ENCODE results near the gene TACR2. TPM values are rescaled to one million over a fixed set of nuclear protein-coding genes. Genes with fewer than 3 reads are reported as not detected.

TACR2 gene
- total RNA-seq, 5 donors from 2014 or later (not counting 1 experiment from before 2014, with no cell fraction given) = not detected

DNA sequence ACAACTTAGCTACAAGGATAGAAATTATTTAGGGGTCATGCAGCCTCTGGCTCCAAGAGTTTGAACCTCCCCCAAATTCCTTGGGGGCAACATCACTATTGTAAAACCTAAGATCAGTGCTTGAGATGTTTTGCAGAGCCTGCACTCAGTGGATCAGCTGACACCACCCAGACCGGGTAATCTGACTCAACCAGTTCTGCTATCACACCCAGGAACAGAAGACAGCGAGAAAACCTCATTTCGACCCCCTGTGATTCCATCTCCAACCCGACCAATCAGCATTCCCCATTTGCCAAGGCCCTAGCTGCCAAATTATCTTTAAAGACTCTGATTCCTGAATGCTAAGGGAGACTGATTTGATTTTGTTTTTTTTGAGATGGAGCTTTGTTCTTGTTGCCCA lies 5.2 kb downstream of the TACR2 start:
- Mint-ChIP-seq H3K27ac (no peak overlapping the region), H3K36me3 (no peaks in the 10 kb centered on the region), H3K27me3 (no peaks in the 10 kb centered on the region), H3K4me3 (no peak overlapping the region), H3K9me3 (no peaks in the 10 kb centered on the region), H3K4me1 (peaks cover 21 to 25% (median 23%) of the 10 kb centered on the region in 3 donors)
- 60% methylated on average over 1 of the region's 4 CpGs for WGBS (ENCODE audit: insufficient coverage)
- CTCF ChIA-PET = interaction anchor here in 1 of 2 donors (0.6 to 1.7 kb wide), 3 partner anchors 13 to 96 kb away, joined by 3 to 12 read pairs (median 3); no protein-coding TSS in a partner anchor
- ATAC-seq (replicated peaks in 1 of 4) = no peak
- Histone ChIP-seq H3K27me3 (replicated peaks in 1 of 2; ENCODE audit: control insufficient read depth in 2 of 2, extremely low read depth in 1 of 2, insufficient read depth in 2 of 2, low read length in 1 of 2) (peaks cover 0 to 15% of the 10 kb centered on the region in 2 experiments), H3K4me3 (ENCODE audit: control insufficient read depth in 1 of 2, extremely low read depth in 1 of 2, low read length in 1 of 2) (no peak overlapping the region), H3K9me3 (no peaks in the 10 kb centered on the region), H3K27ac (ENCODE audit: low read length) (no peak overlapping the region), H3K4me1 (ENCODE audit: control insufficient read depth in 1 of 2, extremely low read depth in 1 of 2, insufficient read depth in 2 of 2, low read length in 2 of 2) (peaks cover 3 to 25% of the 10 kb centered on the region in 2 experiments), H3K36me3 (ENCODE audit: control insufficient read depth in 2 of 2, extremely low read depth in 1 of 2, insufficient read depth in 1 of 2, low read length in 1 of 2) (no peaks in the 10 kb centered on the region)
- POLR2A ChIA-PET = interaction anchor here in 1 of 2 donors (0.6 to 1.0 kb wide), 2 partner anchors 55 to 311 kb away, joined by 3 to 6 read pairs; no protein-coding TSS in a partner anchor
- no peak for DNase-seq

- H3K27ac ChIP-seq (ENCODE audit: low read length) = no peak overlapping the region
- Mint-ChIP-seq H3K4me1 (peaks cover 21 to 25% (median 25%) of the 10 kb centered on the region in 3 donors), H3K27me3 (no peaks in the 10 kb centered on the region), H3K27ac (no peak overlapping the region), H3K36me3 (no peaks in the 10 kb centered on the region), H3K9me3 (no peaks in the 10 kb centered on the region), H3K4me3 (no peak overlapping the region)
- ATAC-seq (replicated peaks in 1 of 4) = no peak
- no peak for DNase-seq
- peaks cover 3 to 25% of the 10 kb centered on the region in 2 experiments for H3K4me1 ChIP-seq (ENCODE audit: control insufficient read depth in 1 of 2, extremely low read depth in 1 of 2, insufficient read depth in 2 of 2, low read length in 2 of 2)
- no peak overlapping the region for H3K4me3 ChIP-seq (ENCODE audit: control insufficient read depth in 1 of 2, extremely low read depth in 1 of 2, low read length in 1 of 2)
- ChIA-PET CTCF (interaction anchor here in 1 of 2 donors (0.6 to 1.7 kb wide), 3 partner anchors 14 to 97 kb away, joined by 3 to 12 read pairs (median 3); no protein-coding TSS in a partner anchor), POLR2A (interaction anchor here in 1 of 2 donors (1.0 kb wide), 1 partner anchor 310 kb away, joined by 3 read pairs; no protein-coding TSS in a partner anchor)
- H3K9me3 ChIP-seq = no peaks in the 10 kb centered on the region
- peaks cover 0 to 6% of the 10 kb centered on the region in 2 experiments for H3K27me3 ChIP-seq (replicated peaks in 1 of 2; ENCODE audit: control insufficient read depth in 2 of 2, extremely low read depth in 1 of 2, insufficient read depth in 2 of 2, low read length in 1 of 2)
- WGBS (ENCODE audit: insufficient coverage) = 94% methylated on average over 6 of the region's 10 CpGs
- H3K36me3 ChIP-seq (ENCODE audit: control insufficient read depth in 2 of 2, extremely low read depth in 1 of 2, insufficient read depth in 1 of 2, low read length in 1 of 2) = no peaks in the 10 kb centered on the region
Measured at GRCh38 chr10:69410487-69410886, 6.2 kb downstream of the TACR2 start.

DNA sequence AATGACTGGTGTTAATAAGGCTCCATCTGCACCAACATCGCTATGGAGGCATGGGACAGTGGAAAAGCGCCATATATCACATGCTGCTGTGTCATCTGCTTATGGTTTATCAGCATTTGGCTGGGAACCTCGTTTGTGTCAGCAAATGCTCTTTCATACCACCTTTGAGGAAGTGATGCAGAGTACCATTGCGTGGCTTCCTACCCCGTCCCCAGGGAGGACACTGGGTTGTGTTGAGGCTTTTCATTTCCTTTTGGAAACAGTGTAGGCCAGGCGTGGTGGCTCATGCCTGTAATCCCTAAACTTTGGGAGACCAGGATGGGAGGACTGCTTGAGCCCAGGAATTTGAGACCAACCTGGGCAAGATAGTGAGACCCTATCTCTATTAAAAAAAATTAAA lies 6.8 kb downstream of the TACR2 start:
- no peaks in the 10 kb centered on the region for H3K9me3 ChIP-seq
- no peak overlapping the region for H3K4me3 Mint-ChIP-seq
- H3K36me3 ChIP-seq (ENCODE audit: control insufficient read depth in 2 of 2, extremely low read depth in 1 of 2, insufficient read depth in 1 of 2, low read length in 1 of 2) = peaks cover 0 to 2% of the 10 kb centered on the region in 2 donors
- H3K9me3 Mint-ChIP-seq = no peaks in the 10 kb centered on the region
- no peak overlapping the region for H3K27ac ChIP-seq (ENCODE audit: low read length)
- no peak for ATAC-seq (replicated peaks in 1 of 4)
- POLR2A ChIA-PET = no interaction called here
- no peaks in the 10 kb centered on the region for H3K27me3 Mint-ChIP-seq
- peaks cover 0 to 6% of the 10 kb centered on the region in 2 experiments for H3K27me3 ChIP-seq (replicated peaks in 1 of 2; ENCODE audit: control insufficient read depth in 2 of 2, extremely low read depth in 1 of 2, insufficient read depth in 2 of 2, low read length in 1 of 2)
- H3K4me1 ChIP-seq (ENCODE audit: control insufficient read depth in 1 of 2, extremely low read depth in 1 of 2, insufficient read depth in 2 of 2, low read length in 2 of 2) = peaks cover 3 to 25% of the 10 kb centered on the region in 2 experiments
- 100% methylated on average over 2 of the region's 6 CpGs for WGBS (ENCODE audit: insufficient coverage)
- H3K4me1 Mint-ChIP-seq = peaks cover 21 to 25% (median 25%) of the 10 kb centered on the region in 3 donors
- H3K36me3 Mint-ChIP-seq = no peaks in the 10 kb centered on the region
- peak in 1 of 35 experiments; percentile 21 for DNase-seq
- CTCF ChIA-PET = interaction anchor here in 1 of 2 donors (0.6 kb wide), 1 partner anchor 42 kb away, joined by 3 read pairs; no protein-coding TSS in a partner anchor
- peak overlapping the region in 1 of 2 donors; percentile 44 for H3K27ac Mint-ChIP-seq
- H3K4me3 ChIP-seq (ENCODE audit: control insufficient read depth in 1 of 2, extremely low read depth in 1 of 2, low read length in 1 of 2) = no peak overlapping the region

GRCh38 chr10:69409176-69409495 lies 7.6 kb downstream of the TACR2 start:
- ATAC-seq (replicated peaks in 1 of 4) (no peak), DNase-seq (no peak)
- H3K4me1 ChIP-seq (ENCODE audit: control insufficient read depth in 1 of 2, extremely low read depth in 1 of 2, insufficient read depth in 2 of 2, low read length in 2 of 2) = peaks cover 3 to 25% of the 10 kb centered on the region in 2 experiments
- Mint-ChIP-seq H3K4me1 (peaks cover 21 to 25% (median 25%) of the 10 kb centered on the region in 3 donors), H3K36me3 (peaks cover 3% of the 10 kb centered on the region), H3K27ac (peak overlapping the region; percentile 66 to 81), H3K4me3 (peak overlapping the region in 1 of 3 donors; percentile 73), H3K9me3 (no peaks in the 10 kb centered on the region), H3K27me3 (no peaks in the 10 kb centered on the region)
- H3K36me3 ChIP-seq (ENCODE audit: control insufficient read depth in 2 of 2, extremely low read depth in 1 of 2, insufficient read depth in 1 of 2, low read length in 1 of 2) = peaks cover 4 to 6% of the 10 kb centered on the region in 2 donors
- ChIA-PET CTCF (interaction anchor here in 1 of 2 donors (1.0 to 1.1 kb wide), 2 partner anchors 42 to 47 kb away, joined by 3 to 4 read pairs; no protein-coding TSS in a partner anchor), POLR2A (no interaction called here)
- H3K4me3 ChIP-seq (ENCODE audit: control insufficient read depth in 1 of 2, extremely low read depth in 1 of 2, low read length in 1 of 2) = peak overlapping the region in 1 of 2 donors; percentile 6
- WGBS (ENCODE audit: insufficient coverage) = no CpG with 5 or more reads among the region's 7 CpGs
- H3K27me3 ChIP-seq (replicated peaks in 1 of 2; ENCODE audit: control insufficient read depth in 2 of 2, extremely low read depth in 1 of 2, insufficient read depth in 2 of 2, low read length in 1 of 2) = peaks cover 0 to 6% of the 10 kb centered on the region in 2 experiments
- no peaks in the 10 kb centered on the region for H3K9me3 ChIP-seq
- peak overlapping the region; percentile 82 for H3K27ac ChIP-seq (ENCODE audit: low read length)

DNA sequence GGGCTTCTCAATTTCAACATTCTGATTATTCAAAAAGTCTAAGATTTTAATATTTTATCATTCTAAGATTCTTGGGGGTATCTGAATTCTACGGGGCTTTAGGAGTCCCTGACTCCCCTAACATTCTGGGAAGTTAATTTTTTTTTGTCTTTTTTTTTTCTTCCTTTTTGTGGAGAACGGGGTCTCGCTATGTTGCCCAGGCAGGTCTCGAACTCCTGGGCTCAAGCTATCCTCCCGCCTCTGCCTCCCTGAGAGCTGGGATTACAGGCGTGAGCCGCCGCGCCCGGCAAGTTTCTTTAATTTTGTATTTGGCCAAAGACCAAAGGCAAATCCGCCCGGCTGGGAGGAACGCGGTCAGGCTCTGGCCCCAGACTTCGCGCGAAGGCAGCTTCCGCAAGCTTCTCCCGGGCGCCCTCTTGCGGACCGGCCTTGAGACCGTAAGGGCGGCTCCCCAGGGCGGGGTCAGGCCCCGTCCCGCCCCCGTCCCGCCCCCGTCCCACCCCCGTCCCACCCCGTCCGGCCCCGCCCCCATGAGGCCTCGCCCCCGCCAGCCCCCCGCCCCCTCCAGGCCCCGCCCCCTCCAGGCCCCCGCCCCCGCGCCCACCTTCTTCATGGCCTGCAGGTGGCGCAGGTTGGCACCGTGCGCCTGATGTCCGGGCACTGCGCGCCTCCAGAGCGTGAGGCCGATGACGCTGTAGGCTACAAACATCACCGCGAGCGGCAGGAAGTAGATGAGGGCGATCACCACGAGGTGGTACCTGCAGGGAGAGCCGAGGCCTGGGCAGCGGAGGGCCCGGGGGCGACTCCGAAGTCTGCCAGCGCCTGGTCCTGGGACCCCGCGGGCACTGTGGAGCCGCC lies 8.2 kb downstream of the TACR2 start:
- Histone ChIP-seq H3K36me3 (ENCODE audit: control insufficient read depth in 2 of 2, extremely low read depth in 1 of 2, insufficient read depth in 1 of 2, low read length in 1 of 2) (peaks cover 4 to 6% of the 10 kb centered on the region in 2 donors), H3K4me1 (ENCODE audit: control insufficient read depth in 1 of 2, extremely low read depth in 1 of 2, insufficient read depth in 2 of 2, low read length in 2 of 2) (peaks cover 3 to 24% of the 10 kb centered on the region in 2 experiments), H3K27ac (ENCODE audit: low read length) (peak overlapping the region; percentile 82), H3K9me3 (no peaks in the 10 kb centered on the region), H3K4me3 (ENCODE audit: control insufficient read depth in 1 of 2, extremely low read depth in 1 of 2, low read length in 1 of 2) (peak overlapping the region in 1 of 2 donors; percentile 17), H3K27me3 (replicated peaks in 1 of 2; ENCODE audit: control insufficient read depth in 2 of 2, extremely low read depth in 1 of 2, insufficient read depth in 2 of 2, low read length in 1 of 2) (peaks cover 0 to 5% of the 10 kb centered on the region in 2 experiments)
- ATAC-seq (replicated peaks in 1 of 4) (peak; percentile 91 to 95 (median 94)), DNase-seq (peak; percentile 81 to 96 (median 87))
- Mint-ChIP-seq H3K27me3 (no peaks in the 10 kb centered on the region), H3K27ac (peak overlapping the region; percentile 81 to 86), H3K4me1 (peaks cover 21 to 25% (median 25%) of the 10 kb centered on the region in 3 donors), H3K9me3 (no peaks in the 10 kb centered on the region), H3K4me3 (peak overlapping the region; percentile 49 to 73 (median 54)), H3K36me3 (peaks cover 7% of the 10 kb centered on the region)
- CTCF ChIA-PET = interaction anchor here (0.6 to 1.9 kb wide), 23 partner anchors 9 to 508 kb away, joined by 3 to 13 read pairs (median 4); partner anchors contain the start of genes DDX21 (in 1 of the 2) and FAM241B (in 1 of the 2)
- POLR2A ChIA-PET = interaction anchor here (0.5 to 0.7 kb wide), 3 partner anchors 172 to 517 kb away, joined by 3 read pairs; no protein-coding TSS in a partner anchor
- 0% methylated on average over 33 of the region's 64 CpGs for WGBS (ENCODE audit: insufficient coverage)

Data from T-cell (primary cell).